ENCODE results near the gene ARHGEF11. TPM values are rescaled to one million over a fixed set of nuclear protein-coding genes. Genes with fewer than 3 reads are reported as not detected.

The ARHGEF11 gene
- total and polyA plus RNA-seq, 2 donors = 4.5 to 5.5 TPM

DNA sequence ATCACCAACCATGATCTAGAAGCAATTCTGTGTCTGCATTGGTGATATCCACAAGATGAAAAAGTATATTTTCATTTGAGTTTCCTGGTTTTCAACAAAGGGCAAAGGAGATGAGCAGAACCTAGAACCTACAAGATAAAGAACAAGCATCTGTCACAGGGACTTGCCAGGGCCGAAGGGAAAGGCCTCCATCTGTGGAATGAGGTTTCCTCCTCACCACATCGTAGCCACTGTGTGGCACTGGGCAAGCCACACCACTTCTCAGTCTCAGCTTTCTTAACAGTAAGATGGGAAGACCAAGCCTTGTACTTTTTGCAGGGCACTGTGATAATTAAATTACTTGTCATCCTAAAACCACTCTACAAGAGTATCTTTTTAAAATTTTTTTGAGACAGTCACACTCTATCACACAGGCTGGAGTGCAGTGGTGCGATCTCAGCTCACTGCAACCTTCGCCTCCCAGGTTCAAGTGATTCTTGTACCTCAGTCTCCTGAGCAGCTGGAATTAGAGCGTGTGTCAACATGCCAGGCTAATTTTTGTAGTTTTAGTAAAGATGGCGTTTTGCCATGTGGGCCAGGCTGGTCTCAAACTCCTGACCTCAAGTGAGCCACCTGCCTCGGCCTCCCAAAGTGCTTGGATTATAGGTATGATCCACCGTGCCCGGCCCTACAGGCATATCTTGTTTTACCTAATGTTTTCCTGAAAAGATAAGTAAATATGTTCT is 45.8 kb downstream of the ARHGEF11 start:
- Histone ChIP-seq H3K36me3 (ENCODE audit: control insufficient read depth in 2 of 2, insufficient read depth in 2 of 2, low read length in 1 of 2) (no peaks in the 10 kb centered on the region), H3K27ac (ENCODE audit: low read depth in 1 of 2, low read length in 1 of 2) (no peak overlapping the region), H3K4me1 (ENCODE audit: control insufficient read depth in 2 of 2, insufficient read depth in 2 of 2, low read length in 2 of 2) (no peaks in the 10 kb centered on the region), H3K4me3 (ENCODE audit: low read length in 2 of 2) (no peak overlapping the region), H3K9me3 (ENCODE audit: control insufficient read depth in 2 of 2, insufficient read depth in 1 of 2, low read length in 1 of 2) (no peaks in the 10 kb centered on the region), H3K27me3 (ENCODE audit: control insufficient read depth in 2 of 2, insufficient read depth in 1 of 2, low read length in 1 of 2) (no peaks in the 10 kb centered on the region)
- 75% methylated on average over 9 of the region's 9 CpGs for WGBS
- no peak for DNase-seq (ENCODE audit: low read depth in 6 of 9, low spot score in 9 of 9)

DNA sequence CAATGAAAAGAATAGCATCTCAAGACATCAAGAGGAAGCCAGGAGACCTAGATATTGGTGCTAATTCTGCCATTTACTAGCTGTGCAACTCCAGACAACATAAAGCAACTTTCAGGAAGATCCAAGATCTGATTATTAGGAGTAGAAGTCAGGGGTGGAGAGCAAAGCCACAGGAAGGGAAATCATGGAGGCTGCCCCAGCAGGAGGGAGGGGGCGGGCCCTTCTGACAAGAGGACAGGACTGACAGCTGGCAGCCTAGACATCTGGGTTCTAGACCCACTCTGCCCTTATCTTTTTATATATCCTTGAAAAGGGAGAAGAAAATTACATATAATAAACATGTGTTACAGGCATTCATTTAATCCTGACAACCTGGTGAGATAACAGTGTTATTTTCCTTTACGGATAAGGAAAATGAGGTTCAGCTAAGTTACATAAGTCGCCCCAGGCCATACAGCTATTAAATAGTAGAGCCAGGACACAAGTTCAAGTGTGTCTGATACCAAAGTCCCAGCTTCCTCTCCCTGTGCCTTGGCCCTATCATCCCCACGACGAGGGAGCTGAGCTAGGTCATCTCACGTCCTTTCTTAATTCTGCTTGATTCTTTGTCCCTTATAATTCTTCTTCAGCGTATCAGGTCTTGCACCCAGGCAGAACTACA is 46.6 kb downstream of the ARHGEF11 start:
- Histone ChIP-seq H3K27me3 (ENCODE audit: control insufficient read depth in 2 of 2, insufficient read depth in 1 of 2, low read length in 1 of 2) (no peaks in the 10 kb centered on the region), H3K4me1 (ENCODE audit: control insufficient read depth in 2 of 2, insufficient read depth in 2 of 2, low read length in 2 of 2) (no peaks in the 10 kb centered on the region), H3K27ac (ENCODE audit: low read depth in 1 of 2, low read length in 1 of 2) (no peak overlapping the region), H3K36me3 (ENCODE audit: control insufficient read depth in 2 of 2, insufficient read depth in 2 of 2, low read length in 1 of 2) (no peaks in the 10 kb centered on the region), H3K9me3 (ENCODE audit: control insufficient read depth in 2 of 2, insufficient read depth in 1 of 2, low read length in 1 of 2) (no peaks in the 10 kb centered on the region), H3K4me3 (ENCODE audit: low read length in 2 of 2) (no peak overlapping the region)
- WGBS = 97% methylated on average over 7 of the region's 7 CpGs
- no peak for DNase-seq (ENCODE audit: low read depth in 6 of 9, low spot score in 9 of 9)

DNA sequence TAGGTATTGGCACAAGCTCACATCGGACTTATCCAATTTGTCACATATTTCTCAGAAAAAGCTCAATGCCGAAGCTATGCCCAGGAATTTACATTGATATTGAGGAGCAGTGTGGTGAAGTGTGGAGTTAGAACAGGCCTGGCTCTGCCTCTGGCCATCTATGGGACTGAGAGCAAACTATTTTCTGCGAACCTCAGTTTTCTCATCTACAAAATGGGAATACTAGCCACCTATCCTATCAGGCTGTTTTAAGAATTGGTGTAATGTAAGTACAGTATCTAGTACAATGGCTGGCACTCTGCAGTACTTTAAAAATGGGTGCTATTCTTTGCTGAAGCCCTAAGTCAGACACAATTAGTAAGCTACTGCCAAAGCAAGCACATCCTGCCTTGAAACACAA is 47.2 kb downstream of the ARHGEF11 start:
- DNase-seq (ENCODE audit: low read depth in 6 of 9, low spot score in 9 of 9) = no peak
- Histone ChIP-seq H3K36me3 (ENCODE audit: control insufficient read depth in 2 of 2, insufficient read depth in 2 of 2, low read length in 1 of 2) (no peaks in the 10 kb centered on the region), H3K4me1 (ENCODE audit: control insufficient read depth in 2 of 2, insufficient read depth in 2 of 2, low read length in 2 of 2) (no peaks in the 10 kb centered on the region), H3K27me3 (ENCODE audit: control insufficient read depth in 2 of 2, insufficient read depth in 1 of 2, low read length in 1 of 2) (no peaks in the 10 kb centered on the region), H3K9me3 (ENCODE audit: control insufficient read depth in 2 of 2, insufficient read depth in 1 of 2, low read length in 1 of 2) (no peaks in the 10 kb centered on the region), H3K27ac (ENCODE audit: low read depth in 1 of 2, low read length in 1 of 2) (no peak overlapping the region), H3K4me3 (ENCODE audit: low read length in 2 of 2) (no peak overlapping the region)
- WGBS = 98% methylated on average over 3 of the region's 3 CpGs

DNA sequence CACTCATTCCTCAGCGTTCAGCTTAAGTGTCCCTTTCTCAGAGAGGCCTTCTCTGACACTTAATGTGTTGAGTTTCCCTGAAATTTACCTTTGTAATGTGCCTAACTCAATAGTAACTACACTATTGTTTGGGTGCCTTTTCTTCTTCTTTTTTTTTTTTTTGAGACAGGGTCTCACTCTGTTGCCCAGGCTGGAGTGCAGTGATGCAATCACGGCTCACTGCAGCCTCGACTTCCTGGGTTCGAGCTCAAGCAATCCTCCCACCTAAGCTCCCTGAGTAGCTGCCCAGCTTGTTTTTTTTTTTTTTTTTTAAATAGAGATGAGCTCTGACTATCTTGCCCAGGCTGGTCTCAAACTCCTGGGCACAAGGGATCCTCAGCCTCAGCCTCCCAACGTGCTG is 50.1 kb downstream of the ARHGEF11 start:
- H3K27ac ChIP-seq (ENCODE audit: low read depth in 1 of 2, low read length in 1 of 2) = no peak overlapping the region

DNA sequence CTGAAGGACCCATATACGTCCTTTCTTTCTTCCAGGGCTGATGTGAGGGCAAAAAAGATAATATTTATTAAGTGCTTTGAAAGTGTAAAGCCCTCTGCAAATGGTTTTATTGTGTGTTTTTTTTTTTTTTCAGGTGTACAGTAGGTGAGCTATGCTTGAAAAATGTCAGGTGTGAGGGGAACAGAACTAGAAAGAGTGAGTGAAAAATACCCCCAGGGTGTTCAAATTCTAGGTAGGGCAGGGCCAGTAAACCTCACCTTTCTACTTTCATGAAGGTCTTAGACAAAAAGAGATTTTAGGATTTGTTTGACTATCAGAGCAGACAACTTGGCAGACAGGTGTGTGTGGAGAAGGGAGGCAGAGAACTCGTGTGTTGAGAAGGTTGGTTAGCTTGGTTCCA is 51.3 kb downstream of the ARHGEF11 start:
- Histone ChIP-seq H3K4me3 (ENCODE audit: low read length in 2 of 2) (no peak overlapping the region), H3K36me3 (ENCODE audit: control insufficient read depth in 2 of 2, insufficient read depth in 2 of 2, low read length in 1 of 2) (no peaks in the 10 kb centered on the region), H3K27ac (ENCODE audit: low read depth in 1 of 2, low read length in 1 of 2) (no peak overlapping the region), H3K27me3 (ENCODE audit: control insufficient read depth in 2 of 2, insufficient read depth in 1 of 2, low read length in 1 of 2) (no peaks in the 10 kb centered on the region), H3K9me3 (ENCODE audit: control insufficient read depth in 2 of 2, insufficient read depth in 1 of 2, low read length in 1 of 2) (no peaks in the 10 kb centered on the region), H3K4me1 (ENCODE audit: control insufficient read depth in 2 of 2, insufficient read depth in 2 of 2, low read length in 2 of 2) (no peaks in the 10 kb centered on the region)
- no peak for DNase-seq (ENCODE audit: low read depth in 6 of 9, low spot score in 9 of 9)
- 82% methylated on average over 2 of the region's 2 CpGs for WGBS

More for the DNA sequence above, 50.1 kb downstream of the ARHGEF11 start:
- Histone ChIP-seq H3K4me3 (ENCODE audit: low read length in 2 of 2) (no peak overlapping the region), H3K36me3 (ENCODE audit: control insufficient read depth in 2 of 2, insufficient read depth in 2 of 2, low read length in 1 of 2) (no peaks in the 10 kb centered on the region), H3K27me3 (ENCODE audit: control insufficient read depth in 2 of 2, insufficient read depth in 1 of 2, low read length in 1 of 2) (no peaks in the 10 kb centered on the region), H3K9me3 (ENCODE audit: control insufficient read depth in 2 of 2, insufficient read depth in 1 of 2, low read length in 1 of 2) (no peaks in the 10 kb centered on the region), H3K4me1 (ENCODE audit: control insufficient read depth in 2 of 2, insufficient read depth in 2 of 2, low read length in 2 of 2) (no peaks in the 10 kb centered on the region)
- WGBS = 95% methylated on average over 5 of the region's 5 CpGs
- DNase-seq (ENCODE audit: low read depth in 6 of 9, low spot score in 9 of 9) = no peak

DNA sequence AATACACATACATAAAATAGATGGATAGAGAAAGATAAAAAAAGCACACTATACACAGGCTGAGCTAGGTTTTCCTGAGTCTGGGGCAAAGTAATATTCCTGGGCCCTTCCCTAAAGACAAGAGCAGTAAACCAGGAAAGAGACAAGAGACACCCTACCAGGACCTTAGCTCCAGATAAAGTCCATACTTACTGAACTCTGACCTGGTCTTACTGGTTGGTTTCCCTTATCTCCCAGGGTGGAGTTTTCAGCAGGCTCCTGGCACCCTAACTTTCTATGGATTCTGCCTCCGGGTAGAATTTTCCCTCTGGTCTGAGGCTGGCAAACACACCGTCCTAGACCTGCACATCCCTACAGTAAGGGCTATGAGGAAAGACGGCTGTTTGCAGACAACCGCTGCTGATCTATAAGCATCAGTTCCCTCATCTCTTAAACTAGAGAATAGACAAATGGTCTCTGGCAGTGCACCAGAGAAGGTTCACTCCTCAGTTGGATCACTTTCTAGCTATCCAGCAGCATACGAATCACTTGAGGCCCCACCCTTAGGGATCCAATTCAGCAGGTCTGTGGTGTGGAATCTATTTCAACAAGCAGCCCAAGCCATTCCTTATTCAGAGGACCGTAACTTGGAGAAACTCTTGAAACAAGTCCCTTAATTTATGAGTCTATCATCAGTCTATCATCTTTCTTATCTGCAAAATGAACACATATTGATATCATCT is 52.0 kb downstream of the ARHGEF11 start:
- no peak overlapping the region for H3K27ac ChIP-seq (ENCODE audit: low read depth in 1 of 2, low read length in 1 of 2)
- no peak overlapping the region for H3K4me3 ChIP-seq (ENCODE audit: low read length in 2 of 2)
- H3K36me3 ChIP-seq (ENCODE audit: control insufficient read depth in 2 of 2, insufficient read depth in 2 of 2, low read length in 1 of 2) = no peaks in the 10 kb centered on the region
- WGBS = 97% methylated on average over 6 of the region's 6 CpGs
- DNase-seq (ENCODE audit: low read depth in 6 of 9, low spot score in 9 of 9) = no peak
- H3K4me1 ChIP-seq (ENCODE audit: control insufficient read depth in 2 of 2, insufficient read depth in 2 of 2, low read length in 2 of 2) = no peaks in the 10 kb centered on the region
- no peaks in the 10 kb centered on the region for H3K9me3 ChIP-seq (ENCODE audit: control insufficient read depth in 2 of 2, insufficient read depth in 1 of 2, low read length in 1 of 2)
- H3K27me3 ChIP-seq (ENCODE audit: control insufficient read depth in 2 of 2, insufficient read depth in 1 of 2, low read length in 1 of 2) = no peaks in the 10 kb centered on the region

DNA sequence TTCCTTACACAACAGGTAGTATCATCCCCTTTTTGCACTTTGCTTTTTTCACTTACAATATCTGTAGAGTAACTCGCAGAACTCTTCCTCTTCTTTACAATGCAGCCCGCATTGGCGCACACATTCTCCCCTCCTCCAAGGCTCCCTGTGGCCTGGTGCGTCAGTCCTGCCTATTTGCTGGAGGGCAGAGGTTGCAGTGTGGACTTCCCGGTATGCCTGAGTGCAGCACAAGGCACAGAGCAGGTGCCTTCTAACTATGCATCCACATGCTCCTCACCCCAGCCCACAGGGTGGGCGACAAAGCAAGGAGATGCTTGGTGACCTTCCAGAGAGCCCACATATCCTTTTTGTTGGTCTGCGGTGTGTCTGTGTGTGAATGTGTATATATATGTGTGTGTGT is 53.3 kb downstream of the ARHGEF11 start:
- DNase-seq (ENCODE audit: low read depth in 6 of 9, low spot score in 9 of 9) = no peak
- H3K27ac ChIP-seq (ENCODE audit: low read depth in 1 of 2, low read length in 1 of 2) = no peak overlapping the region
- WGBS = 97% methylated on average over 7 of the region's 7 CpGs

DNA sequence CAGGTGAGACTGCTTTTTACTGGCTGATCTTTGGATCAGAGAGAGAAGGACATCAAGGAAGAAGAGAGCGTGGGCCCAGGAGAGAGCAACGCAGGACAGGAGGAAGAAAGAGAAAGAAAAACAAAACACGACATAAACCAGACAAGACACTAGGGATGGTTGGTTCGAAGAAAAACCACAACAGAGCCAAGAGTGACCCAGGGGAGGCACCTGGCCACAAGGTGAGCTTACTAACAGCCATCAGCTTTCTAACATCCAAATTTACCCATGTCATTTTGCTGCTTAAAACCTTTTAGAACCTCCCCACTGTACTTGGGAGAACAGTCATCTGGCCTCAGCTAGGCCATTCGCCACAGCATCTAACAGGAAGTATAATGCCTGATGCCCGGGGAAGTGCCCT is 57.8 kb downstream of the ARHGEF11 start:
- H3K9me3 ChIP-seq (ENCODE audit: control insufficient read depth in 2 of 2, insufficient read depth in 1 of 2, low read length in 1 of 2) = no peaks in the 10 kb centered on the region
- H3K4me3 ChIP-seq (ENCODE audit: low read length in 2 of 2) = no peak overlapping the region

More for the DNA sequence above, 53.3 kb downstream of the ARHGEF11 start:
- H3K9me3 ChIP-seq (ENCODE audit: control insufficient read depth in 2 of 2, insufficient read depth in 1 of 2, low read length in 1 of 2) = no peaks in the 10 kb centered on the region
- no peak overlapping the region for H3K4me3 ChIP-seq (ENCODE audit: low read length in 2 of 2)
- no peaks in the 10 kb centered on the region for H3K36me3 ChIP-seq (ENCODE audit: control insufficient read depth in 2 of 2, insufficient read depth in 2 of 2, low read length in 1 of 2)
- no peaks in the 10 kb centered on the region for H3K27me3 ChIP-seq (ENCODE audit: control insufficient read depth in 2 of 2, insufficient read depth in 1 of 2, low read length in 1 of 2)
- H3K4me1 ChIP-seq (ENCODE audit: control insufficient read depth in 2 of 2, insufficient read depth in 2 of 2, low read length in 2 of 2) = no peaks in the 10 kb centered on the region

DNA sequence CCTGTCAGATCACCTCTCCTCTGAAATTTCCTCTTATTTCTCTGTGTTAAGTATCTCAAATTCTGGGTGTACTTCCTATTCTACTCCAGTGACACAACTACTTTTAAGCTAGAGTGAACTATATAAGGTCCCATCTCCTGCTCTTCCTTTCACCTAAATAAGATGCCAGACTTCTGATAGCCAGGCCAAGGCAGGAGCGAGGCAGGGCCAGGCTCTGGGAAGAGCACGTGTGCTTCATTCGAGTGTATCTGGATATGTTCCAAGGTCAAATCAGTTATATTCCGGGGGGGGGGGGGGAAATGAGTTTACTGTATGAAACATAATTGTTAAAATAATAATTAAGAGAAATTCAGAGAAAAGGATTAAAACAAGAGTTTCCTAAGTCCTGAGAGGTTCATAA is 65.0 kb downstream of the ARHGEF11 start:
- WGBS = 96% methylated on average over 4 of the region's 4 CpGs
- Histone ChIP-seq H3K9me3 (ENCODE audit: control insufficient read depth in 2 of 2, insufficient read depth in 1 of 2, low read length in 1 of 2) (no peaks in the 10 kb centered on the region), H3K4me3 (ENCODE audit: low read length in 2 of 2) (no peak overlapping the region), H3K27me3 (ENCODE audit: control insufficient read depth in 2 of 2, insufficient read depth in 1 of 2, low read length in 1 of 2) (peaks cover 0 to 2% of the 10 kb centered on the region in 2 donors), H3K27ac (ENCODE audit: low read depth in 1 of 2, low read length in 1 of 2) (no peak overlapping the region), H3K36me3 (ENCODE audit: control insufficient read depth in 2 of 2, insufficient read depth in 2 of 2, low read length in 1 of 2) (no peaks in the 10 kb centered on the region), H3K4me1 (ENCODE audit: control insufficient read depth in 2 of 2, insufficient read depth in 2 of 2, low read length in 2 of 2) (no peaks in the 10 kb centered on the region)
- no peak for DNase-seq (ENCODE audit: low read depth in 6 of 9, low spot score in 9 of 9)

More for the DNA sequence above, 57.8 kb downstream of the ARHGEF11 start:
- H3K36me3 ChIP-seq (ENCODE audit: control insufficient read depth in 2 of 2, insufficient read depth in 2 of 2, low read length in 1 of 2) = no peaks in the 10 kb centered on the region
- no peaks in the 10 kb centered on the region for H3K27me3 ChIP-seq (ENCODE audit: control insufficient read depth in 2 of 2, insufficient read depth in 1 of 2, low read length in 1 of 2)
- no peaks in the 10 kb centered on the region for H3K4me1 ChIP-seq (ENCODE audit: control insufficient read depth in 2 of 2, insufficient read depth in 2 of 2, low read length in 2 of 2)
- WGBS = 67% methylated on average over 6 of the region's 6 CpGs
- DNase-seq (ENCODE audit: low read depth in 6 of 9, low spot score in 9 of 9) = no peak
- no peak overlapping the region for H3K27ac ChIP-seq (ENCODE audit: low read depth in 1 of 2, low read length in 1 of 2)
